ENCODE measurements around the gene FBN1.

DNA sequence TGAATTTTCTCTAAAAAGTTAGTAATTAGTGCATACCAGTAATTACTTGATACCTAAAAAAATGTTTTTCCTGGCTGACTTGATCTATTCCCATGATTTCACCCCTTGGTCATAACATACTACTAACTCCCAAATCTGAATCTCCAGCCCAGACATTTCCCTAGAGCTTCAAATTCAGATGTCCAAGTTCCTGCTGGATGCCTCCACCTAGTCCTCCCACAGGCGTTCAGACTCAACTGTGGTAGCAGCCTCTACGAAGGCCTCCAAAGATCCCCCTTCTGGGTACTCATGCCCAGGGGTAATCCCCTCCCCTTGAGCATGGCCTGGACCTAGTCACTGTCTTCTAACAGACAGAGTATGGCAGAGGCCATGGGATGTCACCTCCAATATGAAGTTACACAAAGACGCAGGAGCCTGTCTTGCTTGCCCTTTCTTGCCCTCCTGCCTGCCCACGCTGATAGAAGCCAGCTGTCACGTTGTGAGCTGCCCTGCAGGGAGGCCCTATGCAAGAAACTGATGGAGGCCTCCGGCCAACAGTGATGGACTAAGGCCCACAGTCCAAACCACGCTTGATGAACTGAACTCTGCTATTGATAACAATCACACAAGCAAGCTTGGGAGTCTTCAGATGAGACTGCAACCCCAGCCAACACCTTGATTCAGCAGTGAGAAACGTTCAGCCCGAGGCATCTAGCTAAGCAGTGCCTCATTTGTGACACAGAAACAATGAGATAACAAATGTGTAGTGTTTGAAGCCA lies 8.6 kb upstream of the FBN1 start:
- no peak for TF ChIP-seq CBFB (IDR thresholded peaks at IDR 0.05; ENCODE audit: low read depth)
- no peak for TF ChIP-seq CTCF (IDR thresholded peaks at IDR 0.05 in 2 of 3, conservative IDR thresholded peaks at IDR 0.05 in 1 of 3; ENCODE audit: control insufficient read depth in 2 of 3, extremely low read depth in 1 of 3, insufficient read depth in 1 of 3, low read depth in 3 of 3, low read length in 3 of 3)
- no peak for TF ChIP-seq ESRRA (IDR thresholded peaks at IDR 0.05; ENCODE audit: low read length)
- TF ChIP-seq EGR1 (IDR thresholded peaks at IDR 0.05; ENCODE audit: borderline replicate concordance in 1 of 2, low read depth in 2 of 2, low read length in 2 of 2) = no peak
- TF ChIP-seq POLR2A (IDR thresholded peaks at IDR 0.05; ENCODE audit: low read depth, low read length) = no peak
- no peak for TF ChIP-seq EED (IDR thresholded peaks at IDR 0.05; ENCODE audit: low read depth)
- TF ChIP-seq ZZZ3 (IDR thresholded peaks at IDR 0.05; ENCODE audit: control insufficient read depth, insufficient read length, low read depth) = no peak
- no peak for TF ChIP-seq PKNOX1 (IDR thresholded peaks at IDR 0.05)
- no peak for TF ChIP-seq RFX5 (IDR thresholded peaks at IDR 0.05; ENCODE audit: low read depth, low read length)
